Measurements from ENCODE around the gene EXOG.

The EXOG gene

GRCh38 chr3:38472342-38472741 lies 23.8 kb upstream of the EXOG start:
- no peak for DNase-seq (ENCODE audit: low read depth in 2 of 3, low spot score in 2 of 3)

DNA sequence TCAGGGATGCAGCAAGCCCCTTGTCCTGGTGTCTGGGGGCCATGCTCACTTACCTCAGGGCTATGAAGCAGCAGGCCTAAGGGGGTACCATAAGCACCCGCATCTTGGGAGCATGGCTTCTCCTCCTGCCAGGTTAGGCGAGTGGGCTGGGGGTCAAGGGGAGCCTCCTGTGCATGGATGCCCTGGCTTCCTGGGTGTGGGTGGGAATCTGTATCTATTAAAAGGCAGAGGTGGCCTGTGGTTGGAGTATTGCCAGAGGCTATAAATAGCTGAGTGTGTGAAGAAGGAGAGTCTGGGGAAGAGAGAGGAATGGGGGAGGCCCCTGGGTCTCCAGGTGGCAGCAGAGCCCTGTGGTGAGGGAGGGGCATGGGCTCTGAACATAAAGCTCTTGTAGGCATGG lies 22.9 kb upstream of the EXOG start:
- DNase-seq (ENCODE audit: low read depth in 2 of 3, low spot score in 2 of 3): no peak

- DNase-seq (ENCODE audit: low read depth in 2 of 3, low spot score in 2 of 3): no peak
Measured at GRCh38 chr3:38474928-38475605, 21.1 kb upstream of the EXOG start.

GRCh38 chr3:38475716-38476115 lies 20.4 kb upstream of the EXOG start:
- DNase-seq (ENCODE audit: low read depth in 2 of 3, low spot score in 2 of 3): no peak

- no peak for DNase-seq (ENCODE audit: low read depth in 2 of 3, low spot score in 2 of 3)
Measured at GRCh38 chr3:38476157-38476756, 19.9 kb upstream of the EXOG start.

DNA sequence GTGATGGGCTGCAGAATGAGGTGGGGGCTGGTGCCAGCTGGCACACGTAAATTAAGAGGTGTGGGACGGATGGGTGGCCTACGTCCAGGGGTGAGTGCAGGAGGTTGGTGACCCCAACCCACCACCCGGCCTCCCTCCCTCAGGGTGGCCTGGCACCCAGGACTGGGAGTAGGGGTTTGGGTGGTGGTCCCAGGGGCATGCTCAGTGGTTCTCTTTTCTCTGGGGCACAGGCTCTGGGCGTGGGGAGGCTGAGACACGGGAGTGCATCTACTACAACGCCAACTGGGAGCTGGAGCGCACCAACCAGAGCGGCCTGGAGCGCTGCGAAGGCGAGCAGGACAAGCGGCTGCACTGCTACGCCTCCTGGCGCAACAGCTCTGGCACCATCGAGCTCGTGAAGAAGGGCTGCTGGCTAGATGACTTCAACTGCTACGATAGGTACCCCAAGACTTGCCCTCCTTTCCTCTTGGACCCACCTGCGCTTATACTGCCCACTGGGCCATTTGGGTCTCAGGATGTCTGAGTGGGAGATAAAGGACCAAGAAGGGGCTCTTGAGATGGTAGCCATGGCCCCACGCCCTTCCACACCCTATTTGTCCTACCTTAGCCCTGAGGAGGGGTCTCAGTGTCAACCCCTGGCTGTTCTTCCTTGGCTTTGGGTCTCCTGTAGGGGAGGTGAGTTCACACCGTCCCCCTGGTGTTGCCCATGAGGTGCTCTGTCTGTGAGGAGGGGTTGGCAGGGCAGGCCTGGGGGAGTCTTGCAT lies 18.9 kb upstream of the EXOG start:
- no peak for DNase-seq (ENCODE audit: low read depth in 2 of 3, low spot score in 2 of 3)

GRCh38 chr3:38477839-38478450 lies 18.2 kb upstream of the EXOG start:
- DNase-seq (ENCODE audit: low read depth in 2 of 3, low spot score in 2 of 3): no peak

DNA sequence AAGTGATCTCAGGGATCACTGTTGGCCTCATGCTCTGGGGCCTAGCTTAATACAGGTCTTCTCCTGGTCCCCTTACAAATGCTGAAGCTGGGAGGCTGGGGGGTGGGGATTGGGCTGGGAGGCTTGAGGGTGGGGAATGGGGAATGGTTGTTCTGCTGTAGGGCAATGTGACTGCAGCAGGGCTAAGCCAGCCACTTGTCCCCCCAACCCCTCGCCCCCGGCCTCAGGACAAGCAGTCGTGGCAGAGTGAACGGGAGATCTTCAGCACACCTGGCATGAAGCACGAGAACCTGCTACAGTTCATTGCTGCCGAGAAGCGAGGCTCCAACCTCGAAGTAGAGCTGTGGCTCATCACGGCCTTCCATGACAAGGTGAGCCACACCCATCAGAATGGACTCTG lies 17.2 kb upstream of the EXOG start:
- no peak for DNase-seq (ENCODE audit: low read depth in 2 of 3, low spot score in 2 of 3)

DNA sequence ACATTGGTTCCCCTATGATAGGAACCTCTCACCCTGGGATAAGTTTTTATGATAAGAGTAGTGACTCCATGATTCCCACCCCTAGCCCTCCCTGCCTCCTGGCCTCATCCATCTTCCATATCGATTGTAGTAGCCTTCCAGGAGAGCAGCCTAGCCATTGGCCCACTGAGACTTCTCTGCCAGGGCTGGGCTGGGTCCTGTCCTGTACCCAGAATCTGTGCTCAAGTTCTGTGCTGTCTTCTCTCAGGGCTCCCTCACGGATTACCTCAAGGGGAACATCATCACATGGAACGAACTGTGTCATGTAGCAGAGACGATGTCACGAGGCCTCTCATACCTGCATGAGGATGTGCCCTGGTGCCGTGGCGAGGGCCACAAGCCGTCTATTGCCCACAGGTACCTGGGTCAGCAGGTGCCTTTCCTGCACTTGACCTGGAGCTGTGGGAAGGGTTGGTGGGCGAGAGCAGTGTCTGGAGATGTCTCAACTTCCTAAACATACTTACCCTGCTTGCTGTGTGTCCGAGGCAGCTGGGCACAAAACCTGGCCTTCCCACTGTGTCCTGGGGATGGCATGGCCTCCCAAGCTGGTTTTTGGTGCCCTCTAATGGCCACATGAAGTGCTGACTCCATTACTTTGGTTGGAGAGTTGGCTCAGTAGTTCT lies 16.6 kb upstream of the EXOG start:
- no peak for DNase-seq (ENCODE audit: low read depth in 2 of 3, low spot score in 2 of 3)

DNA sequence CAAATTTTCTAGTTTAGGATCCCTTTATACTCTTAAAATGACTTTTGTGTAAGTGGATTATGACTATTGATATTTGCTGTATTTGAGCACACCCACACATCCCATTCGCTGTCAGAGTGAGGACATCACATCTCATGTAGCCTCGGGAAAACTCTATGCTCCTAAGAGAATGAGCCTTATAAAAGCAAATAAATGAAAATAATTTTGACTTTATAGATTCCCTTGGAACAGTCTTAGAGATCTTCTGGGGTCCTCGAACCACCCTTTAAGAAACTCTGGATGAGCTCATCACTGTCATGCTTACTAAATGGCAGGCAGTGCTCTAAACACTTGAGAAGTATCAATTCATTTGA lies 16.1 kb upstream of the EXOG start:
- no peak for DNase-seq (ENCODE audit: low read depth in 2 of 3, low spot score in 2 of 3)

- no peak for DNase-seq (ENCODE audit: low read depth in 2 of 3, low spot score in 2 of 3)
Measured at GRCh38 chr3:38480930-38481329, 15.2 kb upstream of the EXOG start.

DNA sequence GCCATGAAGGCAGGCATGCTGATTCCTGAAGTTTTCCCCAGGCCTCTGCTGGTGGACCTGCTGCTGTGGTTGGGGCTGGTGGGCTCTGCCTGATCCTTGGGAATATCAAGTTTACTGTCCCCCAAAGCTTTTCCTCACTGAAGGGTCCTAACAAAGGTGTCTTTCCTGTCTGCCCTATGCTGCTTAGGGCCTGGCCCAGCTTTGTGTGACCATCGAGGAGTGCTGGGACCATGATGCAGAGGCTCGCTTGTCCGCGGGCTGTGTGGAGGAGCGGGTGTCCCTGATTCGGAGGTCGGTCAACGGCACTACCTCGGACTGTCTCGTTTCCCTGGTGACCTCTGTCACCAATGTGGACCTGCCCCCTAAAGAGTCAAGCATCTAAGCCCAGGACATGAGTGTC lies 13.2 kb upstream of the EXOG start:
- DNase-seq (ENCODE audit: low read depth in 2 of 3, low spot score in 2 of 3): no peak

DNA sequence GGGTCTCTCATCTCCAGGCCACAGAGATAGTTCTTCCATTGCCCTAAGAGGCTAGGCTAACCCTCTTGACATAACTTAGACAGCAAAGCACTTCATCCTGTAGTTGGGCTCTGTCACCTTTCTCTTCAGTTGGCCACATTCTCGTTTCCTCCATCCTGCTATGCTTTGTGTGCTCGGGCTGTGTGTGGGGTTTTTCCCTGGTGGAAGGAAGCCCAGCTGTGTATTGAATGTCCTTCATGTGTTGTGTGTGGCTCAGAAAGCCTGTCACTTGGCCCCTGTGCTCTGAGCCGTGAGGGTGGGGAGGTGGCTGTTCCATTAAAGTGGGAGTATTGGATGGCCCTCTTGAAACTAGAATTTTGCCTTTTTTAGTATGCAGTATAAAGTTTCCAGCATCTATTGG lies 8.8 kb upstream of the EXOG start:
- no peak for DNase-seq (ENCODE audit: low read depth in 2 of 3, low spot score in 2 of 3)

GRCh38 chr3:38488949-38489348 lies 7.2 kb upstream of the EXOG start:
- DNase-seq (ENCODE audit: low read depth in 2 of 3, low spot score in 2 of 3): no peak

DNA sequence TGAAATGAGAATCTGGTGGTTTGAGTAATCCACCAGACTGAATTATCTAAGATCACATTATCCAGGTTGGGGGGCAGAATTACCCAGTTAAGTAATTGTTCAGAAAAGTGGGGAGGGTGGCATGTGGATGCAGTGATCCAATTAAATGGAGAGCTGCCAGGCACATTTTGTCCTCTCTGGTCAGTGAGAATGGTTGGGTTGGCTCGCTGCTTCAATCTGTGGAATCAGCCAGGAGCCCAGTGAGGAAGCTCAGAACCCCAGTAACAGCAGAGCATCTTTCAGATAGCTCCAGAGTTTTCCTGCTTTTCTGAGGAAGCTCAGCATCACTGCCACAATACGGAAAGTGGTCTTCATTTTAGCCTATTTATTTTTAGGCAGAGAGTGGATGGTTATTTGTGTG lies 6.4 kb upstream of the EXOG start:
- DNase-seq (ENCODE audit: low read depth in 2 of 3, low spot score in 2 of 3): no peak

- DNase-seq (ENCODE audit: low read depth in 2 of 3, low spot score in 2 of 3): no peak
Measured at GRCh38 chr3:38490281-38491030, 5.7 kb upstream of the EXOG start.

DNA sequence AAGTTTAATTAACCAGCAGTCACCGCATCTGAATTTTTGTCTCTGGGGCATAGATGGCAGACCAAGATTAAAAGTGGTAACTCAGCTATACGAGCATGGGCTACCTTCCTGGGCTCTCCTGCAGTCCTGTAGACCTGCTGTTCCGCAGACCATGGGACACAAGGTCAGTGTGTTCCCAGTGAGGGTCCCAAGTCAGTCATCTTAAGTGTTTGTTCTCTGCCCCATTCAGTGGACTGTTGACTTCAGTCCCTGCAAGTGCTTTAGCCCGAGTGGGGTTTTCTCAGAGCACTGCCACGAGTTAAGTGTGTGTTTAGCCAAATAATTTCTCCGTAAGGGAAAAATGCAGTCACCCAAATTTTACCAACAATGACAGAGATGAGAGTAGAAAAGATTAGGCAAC lies 4.9 kb upstream of the EXOG start:
- no peak for DNase-seq (ENCODE audit: low read depth in 2 of 3, low spot score in 2 of 3)

- no peak for DNase-seq (ENCODE audit: low read depth in 2 of 3, low spot score in 2 of 3)
Measured at GRCh38 chr3:38493031-38493430, 3.1 kb upstream of the EXOG start.

DNA sequence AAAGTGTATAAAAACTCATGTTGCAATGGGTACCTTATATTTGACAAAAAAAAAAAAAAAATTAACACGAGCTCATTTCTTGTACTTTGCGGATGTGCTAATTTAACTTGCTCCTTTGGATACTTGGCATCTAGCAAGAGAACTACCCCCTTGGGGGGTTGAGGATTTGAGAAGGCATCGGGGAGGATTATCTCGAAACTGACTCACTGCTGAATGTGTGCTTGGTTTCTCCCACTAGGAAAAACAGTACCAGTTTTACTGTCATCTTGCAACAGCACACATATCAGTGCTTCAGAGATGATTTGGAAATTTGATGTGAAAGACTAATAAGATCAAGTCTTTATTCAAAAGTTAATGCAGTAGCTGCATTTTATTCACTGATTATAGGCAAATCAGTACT lies 891 bp downstream of the EXOG start:
- DNase-seq (ENCODE audit: low read depth in 2 of 3, low spot score in 2 of 3): no peak

- no peak for DNase-seq (ENCODE audit: low read depth in 2 of 3, low spot score in 2 of 3)
Measured at GRCh38 chr3:38500688-38501417, 4.7 kb downstream of the EXOG start.
